ENCODE results near the gene RPL35A. TPM values are rescaled to one million over a fixed set of nuclear protein-coding genes. Genes with fewer than 3 reads are reported as not detected.

The RPL35A gene
- polyA plus RNA-seq, 2 of the 4 experiments (the other 2 are of a cell fraction): 930 to 1,060 TPM

DNA sequence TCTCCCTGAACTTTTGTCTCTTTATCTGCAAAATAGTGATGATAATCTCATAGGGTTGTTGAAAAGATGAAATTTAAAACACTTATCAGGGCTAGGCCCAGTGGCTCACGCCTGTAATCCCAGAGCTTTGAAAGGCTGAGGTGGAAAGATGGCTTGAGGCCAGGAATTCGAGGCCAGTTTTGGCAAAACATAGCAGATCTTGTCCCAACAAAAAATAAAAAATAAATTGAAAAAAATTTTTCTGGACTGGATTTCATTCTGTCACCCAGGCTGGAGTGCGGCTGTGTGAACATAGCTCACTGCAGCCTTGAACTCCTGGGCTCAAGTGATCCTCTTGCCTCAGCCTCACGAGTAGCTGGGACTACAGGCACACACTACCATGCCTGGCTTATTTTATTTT lies 39.7 kb downstream of the RPL35A start:
- DNase-seq (ENCODE audit: low read depth in 1 of 2, low spot score in 1 of 2) (no peak), FAIRE-seq (no peak), ATAC-seq (no peak)
- WGBS (ENCODE audit: missing lambda C conversion rate): 77% methylated on average over 4 of the region's 4 CpGs
- Histone ChIP-seq H3K4me1 (no peaks in the 10 kb centered on the region), H3K4me2 (no peak overlapping the region), H3K4me3 (no peak overlapping the region), H3K9me3 (no peaks in the 10 kb centered on the region), H3K27ac (no peak overlapping the region)
- CTCF ChIA-PET: no interaction called here
- POLR2A ChIA-PET: no interaction called here
- TF ChIP-seq RAD21 (conservative IDR thresholded peaks at IDR 0.05 in 1 of 2, IDR thresholded peaks at IDR 0.05 in 1 of 2) (no peak), CHD4 (IDR thresholded peaks at IDR 0.05; ENCODE audit: borderline replicate concordance) (no peak), CBX8 (IDR thresholded peaks at IDR 0.05) (no peak), HOXB13 (CRISPR knock-in tag; IDR thresholded peaks at IDR 0.05; ENCODE audit: low read depth) (no peak), KDM1A (IDR thresholded peaks at IDR 0.05; ENCODE audit: low read depth) (no peak), FOXS1 (CRISPR knock-in tag; IDR thresholded peaks at IDR 0.05) (no peak)

- no peak overlapping the region for H3K27ac ChIP-seq
- ATAC-seq (no peak), DNase-seq (ENCODE audit: low read depth in 1 of 2, low spot score in 1 of 2) (no peak), FAIRE-seq (no peak)
- 92% methylated on average over 1 of the region's 1 CpG for WGBS (ENCODE audit: missing lambda C conversion rate)
- H3K4me1 ChIP-seq: no peaks in the 10 kb centered on the region
- no peak overlapping the region for H3K4me2 ChIP-seq
- ChIA-PET POLR2A (no interaction called here), CTCF (no interaction called here)
- no peak overlapping the region for H3K4me3 ChIP-seq
- no peak for TF ChIP-seq TP53 (CRISPR knock-in tag; IDR thresholded peaks at IDR 0.05)
- no peak for TF ChIP-seq ZSCAN20 (CRISPR knock-in tag; IDR thresholded peaks at IDR 0.05)
- TF ChIP-seq, protein P1, sequence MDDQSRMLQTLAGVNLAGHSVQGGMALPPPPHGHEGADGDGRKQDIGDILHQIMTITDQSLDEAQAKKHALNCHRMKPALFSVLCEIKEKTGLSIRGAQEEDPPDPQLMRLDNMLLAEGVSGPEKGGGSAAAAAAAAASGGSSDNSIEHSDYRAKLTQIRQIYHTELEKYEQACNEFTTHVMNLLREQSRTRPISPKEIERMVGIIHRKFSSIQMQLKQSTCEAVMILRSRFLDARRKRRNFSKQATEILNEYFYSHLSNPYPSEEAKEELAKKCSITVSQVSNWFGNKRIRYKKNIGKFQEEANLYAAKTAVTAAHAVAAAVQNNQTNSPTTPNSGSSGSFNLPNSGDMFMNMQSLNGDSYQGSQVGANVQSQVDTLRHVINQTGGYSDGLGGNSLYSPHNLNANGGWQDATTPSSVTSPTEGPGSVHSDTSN (IDR thresholded peaks at IDR 0.05): no peak
- no peak for TF ChIP-seq JUN (IDR thresholded peaks at IDR 0.05)
- no peak for TF ChIP-seq RAD21 (conservative IDR thresholded peaks at IDR 0.05 in 1 of 2, IDR thresholded peaks at IDR 0.05 in 1 of 2)
- no peak for TF ChIP-seq FOSB (CRISPR knock-in tag; IDR thresholded peaks at IDR 0.05)
- no peaks in the 10 kb centered on the region for H3K9me3 ChIP-seq
Measured at GRCh38 chr3:197994736-197995135, 44.7 kb downstream of the RPL35A start.

GRCh38 chr3:197996855-197997254 lies 46.9 kb downstream of the RPL35A start:
- ChIA-PET POLR2A (no interaction called here), CTCF (no interaction called here)
- no peak overlapping the region for H3K27ac ChIP-seq
- FAIRE-seq (no peak), ATAC-seq (no peak), DNase-seq (ENCODE audit: low read depth in 1 of 2, low spot score in 1 of 2) (no peak)
- 68% methylated on average over 5 of the region's 5 CpGs for WGBS (ENCODE audit: missing lambda C conversion rate)
- TF ChIP-seq RARB (CRISPR knock-in tag; IDR thresholded peaks at IDR 0.05) (no peak), JUNB (IDR thresholded peaks at IDR 0.05) (no peak), BHLHE40 (IDR thresholded peaks at IDR 0.05; ENCODE audit: low read depth, low read length) (no peak), MAFK (IDR thresholded peaks at IDR 0.05; ENCODE audit: partially characterized antibody) (no peak), SMC3 (IDR thresholded peaks at IDR 0.05) (no peak), POLR2A (IDR thresholded peaks at IDR 0.05; ENCODE audit: low read length) (no peak), PHF8 (IDR thresholded peaks at IDR 0.05; ENCODE audit: borderline replicate concordance, low read depth) (no peak), RFX5 (IDR thresholded peaks at IDR 0.05) (no peak), FOXS1 (CRISPR knock-in tag; IDR thresholded peaks at IDR 0.05) (no peak), CHD2 (IDR thresholded peaks at IDR 0.05; ENCODE audit: low read length, partially characterized antibody) (no peak), ZSCAN20 (CRISPR knock-in tag; IDR thresholded peaks at IDR 0.05) (no peak)
- TF ChIP-seq, protein P2, sequence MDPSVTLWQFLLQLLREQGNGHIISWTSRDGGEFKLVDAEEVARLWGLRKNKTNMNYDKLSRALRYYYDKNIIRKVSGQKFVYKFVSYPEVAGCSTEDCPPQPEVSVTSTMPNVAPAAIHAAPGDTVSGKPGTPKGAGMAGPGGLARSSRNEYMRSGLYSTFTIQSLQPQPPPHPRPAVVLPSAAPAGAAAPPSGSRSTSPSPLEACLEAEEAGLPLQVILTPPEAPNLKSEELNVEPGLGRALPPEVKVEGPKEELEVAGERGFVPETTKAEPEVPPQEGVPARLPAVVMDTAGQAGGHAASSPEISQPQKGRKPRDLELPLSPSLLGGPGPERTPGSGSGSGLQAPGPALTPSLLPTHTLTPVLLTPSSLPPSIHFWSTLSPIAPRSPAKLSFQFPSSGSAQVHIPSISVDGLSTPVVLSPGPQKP (IDR thresholded peaks at IDR 0.05; ENCODE audit: low read depth, low read length): no peak
- no peak overlapping the region for H3K4me2 ChIP-seq
- H3K9me3 ChIP-seq: no peaks in the 10 kb centered on the region
- no peaks in the 10 kb centered on the region for H3K4me1 ChIP-seq
- no peak overlapping the region for H3K4me3 ChIP-seq

DNA sequence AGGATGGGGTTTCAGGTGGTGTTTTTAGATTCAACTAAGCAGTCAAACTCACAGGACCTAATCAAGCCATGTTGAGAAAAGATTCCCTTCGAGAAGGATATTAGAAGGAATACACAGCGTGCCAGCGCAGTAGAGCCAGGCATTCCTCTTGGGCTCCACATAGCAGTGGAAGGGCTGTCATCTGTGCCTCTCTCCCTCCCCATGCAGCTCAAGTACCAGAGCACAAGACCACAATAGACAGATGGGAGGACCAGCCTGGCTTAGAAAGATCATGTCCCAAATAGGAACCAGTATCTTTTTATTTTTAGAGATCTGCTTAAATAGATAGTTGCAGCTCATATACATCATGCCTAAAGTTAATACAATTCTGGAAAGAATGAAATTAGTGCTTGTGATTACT lies 47.9 kb downstream of the RPL35A start:
- no peak for FAIRE-seq
- 67% methylated on average over 3 of the region's 3 CpGs for WGBS (ENCODE audit: missing lambda C conversion rate)
- CTCF ChIA-PET: no interaction called here
- POLR2A ChIA-PET: no interaction called here
- no peaks in the 10 kb centered on the region for H3K9me3 ChIP-seq
- no peak for DNase-seq (ENCODE audit: low read depth in 1 of 2, low spot score in 1 of 2)
- H3K4me2 ChIP-seq: no peak overlapping the region
- H3K4me3 ChIP-seq: no peak overlapping the region
- no peak overlapping the region for H3K27ac ChIP-seq
- no peak for ATAC-seq
- no peaks in the 10 kb centered on the region for H3K4me1 ChIP-seq
- TF ChIP-seq HEYL (CRISPR knock-in tag; IDR thresholded peaks at IDR 0.05) (no peak), FOSB (CRISPR knock-in tag; IDR thresholded peaks at IDR 0.05) (no peak), HES2 (IDR thresholded peaks at IDR 0.05) (no peak), REST (IDR thresholded peaks at IDR 0.05) (no peak), SMC3 (IDR thresholded peaks at IDR 0.05) (no peak), NPAS2 (CRISPR knock-in tag; IDR thresholded peaks at IDR 0.05; ENCODE audit: borderline replicate concordance) (no peak), MYC (IDR thresholded peaks at IDR 0.05; ENCODE audit: borderline replicate concordance, low read length) (no peak), CHD2 (IDR thresholded peaks at IDR 0.05; ENCODE audit: low read length, partially characterized antibody) (no peak)
- TF ChIP-seq, protein P2 (IDR thresholded peaks at IDR 0.05; ENCODE audit: low read depth, low read length): no peak
